DND-41 (cell line): ENCODE results near the gene CNOT2.

ENCODE experiments used
- ATAC-seq: fragments of 200-7000 bp; cut with Tn5 transposase; 3 replicates; pipeline ENCODE4 v1.9.1; 2021; ENCODE audit warnings: low read depth; ENCODE audit not compliant: insufficient read depth
- DNase-seq: peaks from one replicate; pipeline ENCODE4 v3.0.0-alpha.2; 2020
- H2AFZ ChIP-seq: 2 replicates; pipeline ENCODE4 v1.6.0; 2012; ENCODE audit warnings: low read depth, low read length
- H3K27ac ChIP-seq: 2 replicates; pipeline ENCODE4 v1.5.1; 2012; ENCODE audit warnings: low read length, inconsistent platforms
- H3K27me3 ChIP-seq: fragments of 200-600 bp; sonication (generic); 2 replicates; pipeline ENCODE4 v1.6.0; 2012; ENCODE audit warnings: low read length, mild to moderate bottlenecking, inconsistent platforms; ENCODE audit not compliant: insufficient read depth, poor library complexity
- H3K36me3 ChIP-seq: 2 replicates; pipeline ENCODE4 v1.5.1; 2012; ENCODE audit warnings: low read length, inconsistent platforms; ENCODE audit not compliant: insufficient read depth
- H3K4me1 ChIP-seq: 2 replicates; pipeline ENCODE4 v1.5.1; 2012; ENCODE audit warnings: mild to moderate bottlenecking, low read length; ENCODE audit not compliant: insufficient read depth
- H3K4me2 ChIP-seq: 2 replicates; pipeline ENCODE4 v1.6.0; 2012; ENCODE audit warnings: mild to moderate bottlenecking, moderate library complexity, low read length, inconsistent platforms; ENCODE audit not compliant: insufficient read depth
- H3K4me3 ChIP-seq, 2 experiments: fragments of 200-600 bp in 1 of 2; shearing (Covaris generic) in 1 of 2; 2 replicates each; pipeline ENCODE4 v1.5.1; 2012 to 2016; ENCODE audit warnings: inconsistent platforms in 2 of 2, low read length in 2 of 2, mild to moderate bottlenecking in 2 of 2, low read depth in 1 of 2, moderate library complexity in 1 of 2
- H3K79me2 ChIP-seq: 2 replicates; pipeline ENCODE4 v1.6.0; 2012; ENCODE audit warnings: low read length, inconsistent platforms; ENCODE audit not compliant: insufficient read depth
- H3K9ac ChIP-seq: 2 replicates; pipeline ENCODE4 v1.6.0; 2012; ENCODE audit warnings: low read depth, mild to moderate bottlenecking, inconsistent platforms, low read length, moderate library complexity
- H3K9me3 ChIP-seq: 2 replicates; pipeline ENCODE4 v1.5.1; 2012; ENCODE audit warnings: low read length, moderate library complexity, mild to moderate bottlenecking, inconsistent platforms; ENCODE audit not compliant: insufficient read depth, severe bottlenecking
- H4K20me1 ChIP-seq: 2 replicates; pipeline ENCODE4 v1.6.0; 2012; ENCODE audit warnings: low read length; ENCODE audit not compliant: insufficient read depth
- EZH2 ChIP-seq: IDR thresholded peaks from 3 replicates; pipeline ENCODE4 v1.6.1; 2012; ENCODE audit warnings: borderline replicate concordance, low read depth, mild to moderate bottlenecking, moderate library complexity, low read length, inconsistent platforms; ENCODE audit not compliant: severe bottlenecking
- TF ChIP-seq, protein P1 (sequence below): IDR thresholded peaks from 2 replicates; pipeline ENCODE4 v1.5.1; 2012; ENCODE audit warnings: borderline replicate concordance, low read length, moderate library complexity, mild to moderate bottlenecking; ENCODE audit not compliant: poor library complexity, severe bottlenecking; ENCODE audit errors: extremely low read depth

Gene CNOT2

DNA sequence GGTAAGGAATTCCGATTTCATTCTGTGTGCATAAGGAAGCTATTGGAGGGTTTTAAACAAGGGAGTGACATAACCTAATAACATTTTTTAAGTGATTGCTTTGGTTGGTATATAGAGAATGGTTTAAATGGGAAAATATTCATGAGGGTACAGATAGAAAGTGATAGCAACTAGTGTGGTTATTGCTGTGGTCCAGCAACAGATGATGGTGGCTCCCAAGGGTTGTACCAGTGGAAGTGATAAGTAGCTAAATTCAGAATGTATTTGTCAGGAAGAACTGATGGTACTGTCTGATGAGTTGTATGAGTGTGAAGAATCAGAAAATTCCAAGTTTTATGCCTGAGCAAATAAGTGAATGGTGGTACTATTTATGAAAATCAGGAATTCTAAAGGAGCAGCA, 2.6 kb upstream of the CNOT2 start:
- Histone ChIP-seq H3K27ac (peak overlapping the region; percentile 52; the same call in 1 of the 2 replicates), H3K4me1 (peaks cover 39% of the 10 kb centered on the region), H3K4me3 (no peak overlapping the region), H4K20me1 (peaks cover 20% of the 10 kb centered on the region), H2AFZ (no peak overlapping the region), H3K9me3 (no peaks in the 10 kb centered on the region), H3K36me3 (peaks cover 50% of the 10 kb centered on the region), H3K27me3 (no peaks in the 10 kb centered on the region), H3K79me2 (peaks cover 57% of the 10 kb centered on the region), H3K4me2 (peak overlapping the region; percentile 42), H3K9ac (no peak overlapping the region)
- TF ChIP-seq, protein P1, sequence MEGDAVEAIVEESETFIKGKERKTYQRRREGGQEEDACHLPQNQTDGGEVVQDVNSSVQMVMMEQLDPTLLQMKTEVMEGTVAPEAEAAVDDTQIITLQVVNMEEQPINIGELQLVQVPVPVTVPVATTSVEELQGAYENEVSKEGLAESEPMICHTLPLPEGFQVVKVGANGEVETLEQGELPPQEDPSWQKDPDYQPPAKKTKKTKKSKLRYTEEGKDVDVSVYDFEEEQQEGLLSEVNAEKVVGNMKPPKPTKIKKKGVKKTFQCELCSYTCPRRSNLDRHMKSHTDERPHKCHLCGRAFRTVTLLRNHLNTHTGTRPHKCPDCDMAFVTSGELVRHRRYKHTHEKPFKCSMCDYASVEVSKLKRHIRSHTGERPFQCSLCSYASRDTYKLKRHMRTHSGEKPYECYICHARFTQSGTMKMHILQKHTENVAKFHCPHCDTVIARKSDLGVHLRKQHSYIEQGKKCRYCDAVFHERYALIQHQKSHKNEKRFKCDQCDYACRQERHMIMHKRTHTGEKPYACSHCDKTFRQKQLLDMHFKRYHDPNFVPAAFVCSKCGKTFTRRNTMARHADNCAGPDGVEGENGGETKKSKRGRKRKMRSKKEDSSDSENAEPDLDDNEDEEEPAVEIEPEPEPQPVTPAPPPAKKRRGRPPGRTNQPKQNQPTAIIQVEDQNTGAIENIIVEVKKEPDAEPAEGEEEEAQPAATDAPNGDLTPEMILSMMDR, result no peak
- TF ChIP-seq EZH2, result no peak
- DNase-seq (peak; percentile 26), ATAC-seq (peak; percentile 18; the same call in 1 of the 3 replicates)

DNA sequence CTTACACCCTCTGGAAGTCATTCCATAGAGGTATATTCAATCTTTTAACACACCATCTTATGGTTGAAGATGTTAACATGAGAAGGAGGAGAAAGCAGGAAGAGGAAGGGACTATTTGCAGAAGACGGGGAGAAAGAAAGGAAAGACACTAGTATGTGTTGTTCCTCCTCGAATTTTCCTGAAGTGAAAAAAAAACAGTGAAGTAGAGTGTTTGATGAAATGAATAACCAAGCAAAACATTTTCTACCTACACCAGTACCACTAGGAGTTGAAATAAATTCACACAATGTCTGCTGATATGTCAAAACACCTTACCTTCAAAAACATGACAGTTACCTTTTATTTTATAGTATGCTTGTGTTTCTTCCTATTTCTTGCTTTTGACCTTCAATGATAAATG, 1.4 kb upstream of the CNOT2 start:
- H3K27me3 ChIP-seq, result no peaks in the 10 kb centered on the region
- ATAC-seq (no peak), DNase-seq (no peak)
- H4K20me1 ChIP-seq, result peaks cover 32% of the 10 kb centered on the region
- H3K27ac ChIP-seq, result peak overlapping the region; percentile 95
- H2AFZ ChIP-seq, result 0 out of 2 replicates have a peak overlapping the region, but pooled peaks have one; percentile 92
- H3K79me2 ChIP-seq, result peaks cover 69% of the 10 kb centered on the region
- peaks cover 48% of the 10 kb centered on the region for H3K4me1 ChIP-seq
- H3K9me3 ChIP-seq, result no peaks in the 10 kb centered on the region
- peaks cover 55% of the 10 kb centered on the region for H3K36me3 ChIP-seq
- H3K9ac ChIP-seq, result peak overlapping the region; percentile 86
- peak overlapping the region; percentile 64 for H3K4me2 ChIP-seq
- peak overlapping the region; percentile 94 to 100 for H3K4me3 ChIP-seq
- TF ChIP-seq EZH2, result no peak
- TF ChIP-seq, protein P1, result no peak

DNA sequence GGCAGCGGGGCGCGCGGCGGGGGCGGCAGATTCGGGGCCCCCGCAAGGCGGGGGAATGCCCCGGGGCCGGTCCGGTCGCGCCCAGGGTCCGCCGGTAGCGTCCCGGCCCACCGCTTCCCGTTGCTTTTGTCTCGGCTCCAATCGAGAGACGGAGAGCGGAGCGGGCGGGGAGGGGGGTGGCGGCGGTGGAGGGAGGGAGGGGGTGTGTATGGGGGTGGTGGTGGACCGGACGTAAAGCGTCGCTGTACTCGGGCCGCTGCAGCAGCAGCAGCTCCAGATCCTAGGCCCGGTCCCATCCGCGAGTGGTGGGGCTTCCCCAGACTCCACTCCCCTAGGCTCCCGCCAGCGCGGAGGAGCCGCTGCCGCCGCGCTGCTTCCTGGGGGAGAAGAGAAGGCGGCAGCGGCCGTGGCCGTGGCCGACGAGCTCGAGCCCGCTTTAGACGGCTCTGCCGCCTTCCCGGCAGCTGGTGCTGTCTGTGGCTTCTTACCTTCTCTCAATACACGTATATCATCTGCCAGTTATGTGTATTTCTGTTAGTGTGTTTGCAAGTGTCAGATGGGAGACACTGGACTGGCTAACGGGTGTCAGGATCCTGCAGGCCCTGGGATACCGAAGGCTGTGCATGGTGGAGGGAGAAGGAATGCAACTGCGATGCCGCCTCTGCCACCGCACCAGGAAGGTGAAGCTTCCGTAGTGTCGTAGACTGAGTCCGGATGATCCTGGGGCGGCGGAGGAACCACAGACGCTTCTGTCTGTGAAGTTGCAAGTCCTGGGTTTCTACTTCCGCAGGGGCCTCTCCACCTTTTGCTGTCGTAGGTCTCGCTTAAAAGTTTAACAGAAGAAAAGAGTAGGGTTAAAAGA, 508 bp downstream of the CNOT2 start:
- Histone ChIP-seq H3K36me3 (peaks cover 59% of the 10 kb centered on the region), H2AFZ (peak overlapping the region; percentile 84)

More for the DNA sequence above, 508 bp downstream of the CNOT2 start:
- peak overlapping the region; percentile 96 for H3K27ac ChIP-seq
- no peaks in the 10 kb centered on the region for H3K9me3 ChIP-seq
- ATAC-seq, result peak; percentile 64
- TF ChIP-seq, protein P1, result no peak
- no peak for TF ChIP-seq EZH2
- peak; percentile 79 for DNase-seq
- H4K20me1 ChIP-seq, result peaks cover 51% of the 10 kb centered on the region
- peaks cover 88% of the 10 kb centered on the region for H3K79me2 ChIP-seq
- peak overlapping the region; percentile 94 to 100 for H3K4me3 ChIP-seq
- H3K4me1 ChIP-seq, result peaks cover 57% of the 10 kb centered on the region
- H3K9ac ChIP-seq, result peak overlapping the region; percentile 86
- H3K4me2 ChIP-seq, result peak overlapping the region; percentile 90
- no peaks in the 10 kb centered on the region for H3K27me3 ChIP-seq
